WTC11 (cell line): ENCODE measurements around the gene UBE4A. TPM values are rescaled to one million over a fixed set of nuclear protein-coding genes. Genes with fewer than 3 reads are reported as not detected.

Source experiments
- ATAC-seq: fragments of 200-7000 bp; cut with Tn5 transposase; 2 replicates; pipeline ENCODE4 v1.10.0; 2021; ENCODE audit warnings: mild to moderate bottlenecking, moderate library complexity
- CTCF ChIA-PET: fragments of 300-600 bp; sonication (Branson Sonifier 250); formaldehyde crosslinking; loops from one replicate; lab custom pipeline; 2021; ENCODE audit warnings: antibody characterized with exemption; lab: Charles Lee
- POLR2A ChIA-PET: fragments of 350-600 bp; sonication (Branson Sonifier 250); formaldehyde crosslinking; loops from one replicate; lab custom pipeline; 2021; ENCODE audit warnings: antibody characterized with exemption; lab: Charles Lee
- DNase-seq: peaks from one replicate; pipeline ENCODE4 v3.0.0; 2021; ENCODE audit warnings: low spot score
- H3K27ac Mint-ChIP-seq: 2 replicates; pipeline ENCODE4 v1.8.0; 2021; ENCODE audit warnings: mixed read lengths
- H3K27me3 Mint-ChIP-seq: 2 replicates; pipeline ENCODE4 v1.8.0; 2021; ENCODE audit warnings: low read depth, mild to moderate bottlenecking, moderate library complexity, mixed read lengths
- H3K36me3 Mint-ChIP-seq: 2 replicates; pipeline ENCODE4 v1.8.0; 2021; ENCODE audit warnings: mixed read lengths
- H3K4me1 Mint-ChIP-seq: 2 replicates; pipeline ENCODE4 v1.8.0; 2022; ENCODE audit warnings: mixed read lengths
- H3K4me3 Mint-ChIP-seq: 2 replicates; pipeline ENCODE4 v1.8.0; 2021; ENCODE audit warnings: mild to moderate bottlenecking, moderate library complexity, mixed read lengths
- H3K9me3 Mint-ChIP-seq: 2 replicates; pipeline ENCODE4 v1.8.0; 2021; ENCODE audit warnings: mixed read lengths
- AFF4 ChIP-seq: sonication (generic); formaldehyde crosslinking; IDR thresholded peaks from 2 replicates; pipeline ENCODE4 v1.8.1; 2023; ENCODE audit warnings: mild to moderate bottlenecking, missing genetic modification reagents, borderline replicate concordance
- CBFB ChIP-seq: sonication (generic); formaldehyde crosslinking; IDR thresholded peaks from 2 replicates; pipeline ENCODE4 v1.8.1; 2022; ENCODE audit warnings: mild to moderate bottlenecking, low read depth, missing genetic modification reagents
- CDX4 ChIP-seq: fragments of 250-450 bp; sonication (Bioruptor Pico); IDR thresholded peaks from 2 replicates; pipeline ENCODE4 v1.9.0; 2021; ENCODE audit warnings: moderate library complexity, mild to moderate bottlenecking, inconsistent platforms, borderline replicate concordance
- CREB1 ChIP-seq: sonication (generic); formaldehyde crosslinking; IDR thresholded peaks from 2 replicates; pipeline ENCODE4 v1.8.0; 2023; ENCODE audit warnings: mild to moderate bottlenecking, missing genetic modification reagents
- ELF4 ChIP-seq: sonication (generic); formaldehyde crosslinking; IDR thresholded peaks from 2 replicates; pipeline ENCODE4 v1.8.1; 2022; ENCODE audit warnings: low read depth, mild to moderate bottlenecking, moderate library complexity, missing genetic modification reagents
- EMX1 ChIP-seq: fragments of 250-450 bp; sonication (Bioruptor Pico); IDR thresholded peaks from 2 replicates; pipeline ENCODE4 v1.8.0; 2021; ENCODE audit warnings: mild to moderate bottlenecking
- ETV6 ChIP-seq: sonication (generic); formaldehyde crosslinking; IDR thresholded peaks from 2 replicates; pipeline ENCODE4 v1.8.1; 2022; ENCODE audit warnings: mild to moderate bottlenecking, missing genetic modification reagents
- MXD4 ChIP-seq: fragments of 250-450 bp; sonication (Bioruptor Pico); IDR thresholded peaks from 2 replicates; pipeline ENCODE4 v1.8.0; 2021; ENCODE audit warnings: mild to moderate bottlenecking, moderate library complexity, borderline replicate concordance
- NR2C2 ChIP-seq: sonication (generic); formaldehyde crosslinking; IDR thresholded peaks from 2 replicates; pipeline ENCODE4 v1.8.0; 2022; ENCODE audit warnings: mild to moderate bottlenecking, missing genetic modification reagents
- OVOL2 ChIP-seq: fragments of 250-450 bp; sonication (Bioruptor Pico); IDR thresholded peaks from 2 replicates; pipeline ENCODE4 v1.9.0; 2021; ENCODE audit warnings: mild to moderate bottlenecking, borderline replicate concordance
- SMAD3 ChIP-seq: sonication (generic); formaldehyde crosslinking; IDR thresholded peaks from 2 replicates; pipeline ENCODE4 v1.8.0; 2022; ENCODE audit warnings: missing genetic modification reagents, mild to moderate bottlenecking, borderline replicate concordance
- TCF7 ChIP-seq: sonication (generic); formaldehyde crosslinking; IDR thresholded peaks from 2 replicates; pipeline ENCODE4 v1.8.0; 2022; ENCODE audit warnings: mild to moderate bottlenecking, low read depth, missing genetic modification reagents, moderate library complexity
- USF2 ChIP-seq: sonication (generic); formaldehyde crosslinking; IDR thresholded peaks from 2 replicates; pipeline ENCODE4 v1.8.1; 2023; ENCODE audit warnings: mild to moderate bottlenecking, missing genetic modification reagents, moderate library complexity
- ZNF317 ChIP-seq: sonication (generic); formaldehyde crosslinking; IDR thresholded peaks from 2 replicates; pipeline ENCODE4 v1.8.1; 2023; ENCODE audit warnings: low read depth, mild to moderate bottlenecking, moderate library complexity, missing genetic modification reagents, borderline replicate concordance
- ZNF416 ChIP-seq: fragments of 250-450 bp; sonication (Bioruptor Pico); IDR thresholded peaks from 2 replicates; pipeline ENCODE4 v1.9.0; 2021; ENCODE audit warnings: mild to moderate bottlenecking, inconsistent platforms
- ZNF423 ChIP-seq: fragments of 250-450 bp; sonication (Bioruptor Pico); IDR thresholded peaks from 2 replicates; pipeline ENCODE4 v2.1.2; 2022; ENCODE audit warnings: mild to moderate bottlenecking, moderate library complexity
- total RNA-seq: library from RNA; stranded (reverse); gene quantifications from 3 replicates; pipeline ENCODE4 v1.2.3, GENCODE V29; 2021
- TF ChIP-seq, protein P1 (sequence below): sonication (generic); formaldehyde crosslinking; IDR thresholded peaks from 2 replicates; pipeline ENCODE4 v1.8.0; 2022; ENCODE audit warnings: mild to moderate bottlenecking, missing genetic modification reagents
- TF ChIP-seq, protein P2 (sequence below): sonication (generic); formaldehyde crosslinking; IDR thresholded peaks from 2 replicates; pipeline ENCODE4 v1.8.0; 2022; ENCODE audit warnings: mild to moderate bottlenecking, missing genetic modification reagents
- TF ChIP-seq, protein P3 (sequence below): sonication (generic); formaldehyde crosslinking; IDR thresholded peaks from 2 replicates; pipeline ENCODE4 v1.8.1; 2023; ENCODE audit warnings: mild to moderate bottlenecking, missing genetic modification reagents, moderate library complexity
- TF ChIP-seq, protein P4 (sequence below): sonication (generic); formaldehyde crosslinking; IDR thresholded peaks from 2 replicates; pipeline ENCODE4 v1.8.0; 2022; ENCODE audit warnings: mild to moderate bottlenecking, missing genetic modification reagents

UBE4A gene
- total RNA-seq, 1 experiment from 2014 or later: 31.0 TPM

DNA sequence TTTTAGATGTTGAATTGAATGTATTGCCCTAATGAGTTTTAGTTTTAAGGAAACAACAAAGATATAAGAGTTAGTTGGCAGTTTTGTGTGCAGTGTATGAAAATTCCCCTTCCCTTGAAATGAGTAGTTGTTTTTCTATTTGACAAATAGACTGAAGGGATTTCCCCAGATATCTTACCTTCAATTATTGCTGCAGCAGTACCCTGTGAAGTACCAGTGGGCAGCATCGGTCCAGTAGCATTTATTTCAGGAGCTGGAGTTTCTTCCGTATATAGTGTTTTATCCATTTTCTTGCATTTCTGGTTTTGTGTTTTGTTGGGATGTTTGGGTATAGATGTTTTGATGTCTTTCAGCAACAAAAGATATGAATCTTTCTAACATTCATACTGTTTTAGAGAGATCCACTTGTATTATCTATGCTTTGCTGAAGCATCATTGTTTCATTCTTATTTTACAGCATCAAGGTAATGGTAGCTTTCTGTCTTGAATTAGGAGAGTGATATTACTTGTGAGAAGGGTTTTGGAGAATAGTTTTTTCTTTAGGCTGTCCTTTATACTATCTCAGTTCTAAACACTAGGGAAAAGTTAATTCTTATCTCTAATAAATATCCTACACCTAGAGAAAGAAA lies 84.3 kb downstream of the UBE4A start:
- H3K27ac Mint-ChIP-seq: no peak overlapping the region
- no peaks in the 10 kb centered on the region for H3K27me3 Mint-ChIP-seq
- DNase-seq (no peak), ATAC-seq (no peak)
- CTCF ChIA-PET: no interaction called here
- no peak overlapping the region for H3K4me3 Mint-ChIP-seq
- H3K36me3 Mint-ChIP-seq: peaks cover 10% of the 10 kb centered on the region
- peaks cover 52% of the 10 kb centered on the region for H3K4me1 Mint-ChIP-seq
- POLR2A ChIA-PET: interaction anchor here (1.1 kb wide), 1 partner anchor 8 kb away, joined by 3 read pairs; no protein-coding TSS in a partner anchor
- H3K9me3 Mint-ChIP-seq: no peaks in the 10 kb centered on the region
- TF ChIP-seq MXD4 (no peak), OVOL2 (CRISPR knock-in tag) (no peak), ELF4 (no peak), CDX4 (CRISPR knock-in tag) (no peak), EMX1 (CRISPR knock-in tag) (no peak), NR2C2 (CRISPR knock-in tag) (no peak), USF2 (CRISPR knock-in tag) (no peak), TCF7 (CRISPR knock-in tag) (no peak), CBFB (no peak), CREB1 (CRISPR knock-in tag) (no peak)

DNA sequence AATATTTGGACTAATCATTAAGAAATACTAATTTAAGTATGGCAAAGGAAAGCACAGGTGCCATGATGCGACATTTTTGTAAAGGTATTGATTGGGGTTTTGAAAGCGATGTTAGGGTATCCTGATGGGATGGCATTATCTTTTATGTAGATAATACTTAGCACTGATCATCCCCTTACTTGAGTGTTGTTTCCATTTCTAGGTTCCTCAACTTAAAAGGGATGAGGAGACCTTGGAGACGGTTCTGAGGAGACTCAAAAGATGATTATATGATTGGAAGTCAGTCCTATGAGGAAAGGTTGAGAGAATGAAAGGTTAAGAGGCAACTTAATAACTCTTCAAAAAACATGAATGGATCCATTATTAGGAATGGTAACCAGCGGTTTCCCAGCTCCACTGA lies 88.0 kb downstream of the UBE4A start:
- Mint-ChIP-seq H3K9me3 (no peaks in the 10 kb centered on the region), H3K4me3 (no peak overlapping the region), H3K27ac (no peak overlapping the region), H3K36me3 (peaks cover 9% of the 10 kb centered on the region), H3K27me3 (no peaks in the 10 kb centered on the region), H3K4me1 (peaks cover 14% of the 10 kb centered on the region)
- DNase-seq (no peak), ATAC-seq (no peak)
- ChIA-PET POLR2A (no interaction called here), CTCF (no interaction called here)
- TF ChIP-seq ELF4 (no peak), ZNF317 (CRISPR knock-in tag) (no peak)

GRCh38 chr11:118448294-118448693 lies 88.9 kb downstream of the UBE4A start:
- H3K9me3 Mint-ChIP-seq: no peaks in the 10 kb centered on the region
- no peak overlapping the region for H3K27ac Mint-ChIP-seq
- H3K4me3 Mint-ChIP-seq: no peak overlapping the region
- POLR2A ChIA-PET: interaction anchor here (0.9 kb wide), 1 partner anchor 12 kb away, joined by 3 read pairs; the partner anchor contains the start of gene KMT2A
- ATAC-seq: no peak
- CTCF ChIA-PET: no interaction called here
- DNase-seq: no peak
- H3K4me1 Mint-ChIP-seq: peaks cover 6% of the 10 kb centered on the region
- no peaks in the 10 kb centered on the region for H3K27me3 Mint-ChIP-seq
- H3K36me3 Mint-ChIP-seq: peaks cover 9% of the 10 kb centered on the region
- TF ChIP-seq, protein P1, sequence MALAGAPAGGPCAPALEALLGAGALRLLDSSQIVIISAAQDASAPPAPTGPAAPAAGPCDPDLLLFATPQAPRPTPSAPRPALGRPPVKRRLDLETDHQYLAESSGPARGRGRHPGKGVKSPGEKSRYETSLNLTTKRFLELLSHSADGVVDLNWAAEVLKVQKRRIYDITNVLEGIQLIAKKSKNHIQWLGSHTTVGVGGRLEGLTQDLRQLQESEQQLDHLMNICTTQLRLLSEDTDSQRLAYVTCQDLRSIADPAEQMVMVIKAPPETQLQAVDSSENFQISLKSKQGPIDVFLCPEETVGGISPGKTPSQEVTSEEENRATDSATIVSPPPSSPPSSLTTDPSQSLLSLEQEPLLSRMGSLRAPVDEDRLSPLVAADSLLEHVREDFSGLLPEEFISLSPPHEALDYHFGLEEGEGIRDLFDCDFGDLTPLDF (CRISPR knock-in tag): no peak
- TF ChIP-seq ZNF416 (CRISPR knock-in tag) (no peak), AFF4 (CRISPR knock-in tag) (no peak), ETV6 (no peak), SMAD3 (no peak), USF2 (CRISPR knock-in tag) (no peak), ZNF423 (CRISPR knock-in tag) (no peak)
- TF ChIP-seq, protein P2, sequence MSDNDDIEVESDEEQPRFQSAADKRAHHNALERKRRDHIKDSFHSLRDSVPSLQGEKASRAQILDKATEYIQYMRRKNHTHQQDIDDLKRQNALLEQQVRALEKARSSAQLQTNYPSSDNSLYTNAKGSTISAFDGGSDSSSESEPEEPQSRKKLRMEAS: no peak
- TF ChIP-seq, protein P3, sequence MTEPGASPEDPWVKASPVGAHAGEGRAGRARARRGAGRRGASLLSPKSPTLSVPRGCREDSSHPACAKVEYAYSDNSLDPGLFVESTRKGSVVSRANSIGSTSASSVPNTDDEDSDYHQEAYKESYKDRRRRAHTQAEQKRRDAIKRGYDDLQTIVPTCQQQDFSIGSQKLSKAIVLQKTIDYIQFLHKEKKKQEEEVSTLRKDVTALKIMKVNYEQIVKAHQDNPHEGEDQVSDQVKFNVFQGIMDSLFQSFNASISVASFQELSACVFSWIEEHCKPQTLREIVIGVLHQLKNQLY: no peak
- TF ChIP-seq, protein P4, sequence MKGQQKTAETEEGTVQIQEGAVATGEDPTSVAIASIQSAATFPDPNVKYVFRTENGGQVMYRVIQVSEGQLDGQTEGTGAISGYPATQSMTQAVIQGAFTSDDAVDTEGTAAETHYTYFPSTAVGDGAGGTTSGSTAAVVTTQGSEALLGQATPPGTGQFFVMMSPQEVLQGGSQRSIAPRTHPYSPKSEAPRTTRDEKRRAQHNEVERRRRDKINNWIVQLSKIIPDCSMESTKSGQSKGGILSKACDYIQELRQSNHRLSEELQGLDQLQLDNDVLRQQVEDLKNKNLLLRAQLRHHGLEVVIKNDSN (CRISPR knock-in tag): no peak
